AG10803 (cell line): ENCODE measurements around the gene P2RY2.
"Not testable (repeated sequence)": the region's sequence is repeated elsewhere in the genome, so short reads cannot be mapped to it uniquely, and the experiment has no call there.

Source experiments
- DNase-seq: peaks from one replicate; pipeline ENCODE4 v3.0.0; 2010; ENCODE audit warnings: low read depth
- H3K4me3 ChIP-seq: 2 replicates; pipeline ENCODE4 v1.5.1; 2011; ENCODE audit warnings: mild to moderate bottlenecking, low read length, control low read depth
- CTCF ChIP-seq: conservative IDR thresholded peaks from 2 replicates; pipeline ENCODE4 v1.5.1; 2011; ENCODE audit warnings: mild to moderate bottlenecking, low read length, control low read depth, inconsistent platforms

Gene P2RY2

GRCh38 chr11:73229321-73229895 lies 11.3 kb downstream of the P2RY2 start:
- no peak overlapping the region for H3K4me3 ChIP-seq
- no peak for DNase-seq
- TF ChIP-seq CTCF, result no peak

- no peak for DNase-seq
- TF ChIP-seq CTCF, result no peak
- no peak overlapping the region for H3K4me3 ChIP-seq
Measured at GRCh38 chr11:73229896-73230875, 12.1 kb downstream of the P2RY2 start.

- no peak for DNase-seq
- no peak overlapping the region for H3K4me3 ChIP-seq
- no peak for TF ChIP-seq CTCF
Measured at GRCh38 chr11:73230931-73231330, 12.8 kb downstream of the P2RY2 start.

GRCh38 chr11:73232487-73232886 lies 14.4 kb downstream of the P2RY2 start:
- H3K4me3 ChIP-seq, DNase-seq: not testable (repeated sequence)

- no peak for TF ChIP-seq CTCF
- H3K4me3 ChIP-seq, result no peak overlapping the region
- no peak for DNase-seq
Measured at GRCh38 chr11:73233211-73233610, 15.1 kb downstream of the P2RY2 start.

GRCh38 chr11:73233692-73234470 lies 15.8 kb downstream of the P2RY2 start:
- no peak overlapping the region for H3K4me3 ChIP-seq
- no peak for DNase-seq
- TF ChIP-seq CTCF, result no peak

- TF ChIP-seq CTCF, result no peak
- DNase-seq, result no peak
Measured at GRCh38 chr11:73234471-73235181, 16.5 kb downstream of the P2RY2 start.

More at GRCh38 chr11:73234471-73235181, 16.5 kb downstream of the P2RY2 start:
- H3K4me3 ChIP-seq, result no peak overlapping the region
